CD14-positive monocyte (primary cell): ENCODE measurements around the gene TOR1B. TPM values are rescaled to one million over a fixed set of nuclear protein-coding genes. Genes with fewer than 3 reads are reported as not detected.

ENCODE experiments used
- DNase-seq, 3 donors: peaks; one replicate each; pipeline ENCODE4 v3.0.0-alpha.2; 2011 to 2022
- H2AFZ ChIP-seq: 2 replicates; pipeline ENCODE4 v1.6.0; 2012; ENCODE audit warnings: mild to moderate bottlenecking, low read depth, low read length, inconsistent platforms; ENCODE audit not compliant: insufficient read depth, poor library complexity, severe bottlenecking
- H3K27ac ChIP-seq, 2 donors: 1 replicate in 1 of 2; 2 replicates in 1 of 2; pipeline ENCODE4 v1.5.1; 2012 to 2013; ENCODE audit warnings: low read length in 2 of 2, control low read depth in 1 of 2, inconsistent platforms in 1 of 2, low read depth in 1 of 2, mild to moderate bottlenecking in 1 of 2
- H3K27me3 ChIP-seq, 2 donors: one replicate each; pipeline versions ENCODE4 v1.6.0 to v1.6.1; 2011 to 2013; ENCODE audit warnings: low read length in 2 of 2; ENCODE audit not compliant: control insufficient read depth in 2 of 2, insufficient read depth in 2 of 2
- H3K36me3 ChIP-seq, 2 donors: replicated peaks in 1 of 2; 1 replicate in 1 of 2; 2 replicates in 1 of 2; pipeline versions ENCODE4 v1.5.1 to v1.6.1; 2012 to 2013; ENCODE audit warnings: low read length in 2 of 2, control low read depth in 1 of 2, inconsistent platforms in 1 of 2, mild to moderate bottlenecking in 1 of 2; ENCODE audit not compliant: insufficient read depth in 2 of 2, control insufficient read depth in 1 of 2
- H3K4me1 ChIP-seq, 2 donors: 1 replicate in 1 of 2; 2 replicates in 1 of 2; pipeline versions ENCODE4 v1.5.1 to v1.6.1; 2012 to 2013; ENCODE audit warnings: low read length in 2 of 2, control low read depth in 1 of 2, inconsistent platforms in 1 of 2, mild to moderate bottlenecking in 1 of 2, moderate library complexity in 1 of 2; ENCODE audit not compliant: insufficient read depth in 2 of 2, control insufficient read depth in 1 of 2
- H3K4me2 ChIP-seq: replicated peaks from 2 replicates; pipeline ENCODE3; 2012; ENCODE audit warnings: low read length, moderate library complexity, mild to moderate bottlenecking; ENCODE audit not compliant: poor library complexity, severe bottlenecking; ENCODE audit errors: extremely low read depth
- H3K4me3 ChIP-seq, 3 experiments: fragments of 200-600 bp in 1 of 3; sonication (generic) in 1 of 3; replicated peaks in 1 of 3; 1 replicate in 2 of 3; 2 replicates in 1 of 3; pipeline ENCODE4 v1.5.1; 2011 to 2013; ENCODE audit warnings: low read length in 3 of 3, mild to moderate bottlenecking in 3 of 3, control low read depth in 2 of 3, low read depth in 2 of 3, inconsistent platforms in 1 of 3, moderate library complexity in 1 of 3
- H3K79me2 ChIP-seq: 2 replicates; pipeline ENCODE4 v1.6.0; 2012; ENCODE audit warnings: mild to moderate bottlenecking, control low read depth, inconsistent platforms, low read length, moderate library complexity; ENCODE audit not compliant: insufficient read depth
- H3K9ac ChIP-seq: 2 replicates; pipeline ENCODE4 v1.6.0; 2017; ENCODE audit warnings: low read length, mild to moderate bottlenecking; ENCODE audit not compliant: insufficient read depth, poor library complexity, severe bottlenecking
- H3K9me3 ChIP-seq, 2 donors: replicated peaks in 1 of 2; 1 replicate in 1 of 2; 2 replicates in 1 of 2; pipeline versions ENCODE4 v1.5.1 to v1.6.1; 2012 to 2013; ENCODE audit warnings: low read length in 2 of 2, control low read depth in 1 of 2; ENCODE audit not compliant: control insufficient read depth in 1 of 2, insufficient read depth in 1 of 2
- H4K20me1 ChIP-seq: 2 replicates; pipeline ENCODE4 v1.6.0; 2012; ENCODE audit warnings: mild to moderate bottlenecking, low read length, control low read depth, moderate library complexity; ENCODE audit not compliant: insufficient read depth
- H3K27ac Mint-ChIP-seq, 7 donors: one replicate each; pipeline ENCODE4 v1.8.0; 2020; ENCODE audit warnings: mild to moderate bottlenecking in 7 of 7, mixed read lengths in 7 of 7, moderate library complexity in 6 of 7, inconsistent platforms in 2 of 7
- H3K27me3 Mint-ChIP-seq, 3 donors: one replicate each; pipeline ENCODE4 v1.8.0; 2021 to 2022; ENCODE audit warnings: low read depth in 3 of 3, mild to moderate bottlenecking in 3 of 3, mixed read lengths in 3 of 3, moderate library complexity in 3 of 3, inconsistent platforms in 1 of 3
- H3K36me3 Mint-ChIP-seq, 2 donors: one replicate each; pipeline ENCODE4 v1.8.0; 2020; ENCODE audit warnings: mixed read lengths in 2 of 2, inconsistent platforms in 1 of 2, mild to moderate bottlenecking in 1 of 2
- H3K4me1 Mint-ChIP-seq: one replicate; pipeline ENCODE4 v1.8.0; 2020; ENCODE audit warnings: mild to moderate bottlenecking, mixed read lengths
- H3K4me3 Mint-ChIP-seq, 2 donors: one replicate each; pipeline ENCODE4 v1.8.0; 2020; ENCODE audit warnings: mild to moderate bottlenecking in 2 of 2, mixed read lengths in 2 of 2, moderate library complexity in 1 of 2
- H3K9me3 Mint-ChIP-seq, 7 donors: one replicate each; pipeline ENCODE4 v1.8.0; 2020 to 2022; ENCODE audit warnings: mixed read lengths in 7 of 7, mild to moderate bottlenecking in 6 of 7, moderate library complexity in 6 of 7, inconsistent platforms in 2 of 7
- CTCF ChIP-seq: fragments of 200-600 bp; IDR thresholded peaks from one replicate; pipeline ENCODE4 v1.8.0; 2022; ENCODE audit warnings: antibody characterized with exemption, mild to moderate bottlenecking
- WGBS: methylation state at CpG from one replicate; pipeline ENCODE4 v1.1.5; 2013; ENCODE audit warnings: missing lambda C conversion rate; ENCODE audit not compliant: insufficient coverage; 5-methylcytosine and 5-hydroxymethylcytosine counted together
- intact Hi-C, 2 donors: fragments of 100-400 bp; cut with micrococcal nuclease; formaldehyde crosslinking; loops; one replicate each; pipeline versions ENCODE4 v1.15.0 to v1.15.1; 2023
- polyA plus RNA-seq, 3 donors: library from polyadenylated mRNA; depleted of rRNA in 1 of 3; unstranded in 2 of 3; stranded (reverse) in 1 of 3; fragments of 300-500 nt in 2 of 3; fragments of >200 nt in 1 of 3; fragmentation: Illumina TruSeq in 2 of 3; gene quantifications; 1 replicate in 2 of 3; 2 replicates in 1 of 3; pipeline ENCODE4 v1.2.3, GENCODE V29; 2012 to 2021

Gene TOR1B
- polyA plus RNA-seq, 3 donors = 15.8 to 22.5 (median 18.0) TPM

- H3K27ac Mint-ChIP-seq = no peak overlapping the region
- TF ChIP-seq CTCF = no peak
- H3K4me1 Mint-ChIP-seq = no peaks in the 10 kb centered on the region
These were observed 49.6 kb downstream of the TOR1B start for GRCh38 chr9:129852579-129852978.

DNA sequence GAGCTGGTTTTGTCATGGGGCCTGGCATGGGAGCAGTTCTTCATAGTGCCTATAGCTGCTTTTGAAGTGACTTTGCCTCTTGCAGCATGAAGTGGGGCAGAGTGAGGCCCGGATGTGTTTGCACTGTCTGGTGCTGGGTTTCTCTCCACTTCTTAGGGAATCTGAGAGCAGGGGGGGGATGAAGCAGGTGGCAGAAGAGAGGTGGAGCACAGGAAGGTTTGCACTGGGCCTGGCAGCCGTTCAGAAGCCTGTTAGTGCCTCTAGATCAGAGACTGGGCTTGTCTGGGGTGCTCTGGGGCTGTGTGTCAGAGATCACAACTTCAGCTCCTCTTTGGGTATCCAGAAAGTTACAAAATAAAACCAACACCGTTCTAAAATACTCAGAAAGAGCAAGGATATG lies 50.6 kb downstream of the TOR1B start:
- Histone ChIP-seq H3K9ac (no peak overlapping the region), H3K27me3 (no peaks in the 10 kb centered on the region), H3K27ac (no peak overlapping the region), H3K36me3 (peaks cover 60 to 83% of the 10 kb centered on the region in 2 donors), H3K4me2 (no peak overlapping the region), H3K4me3 (no peak overlapping the region), H3K79me2 (no peaks in the 10 kb centered on the region), H4K20me1 (no peaks in the 10 kb centered on the region), H3K4me1 (no peaks in the 10 kb centered on the region), H2AFZ (no peak overlapping the region), H3K9me3 (no peaks in the 10 kb centered on the region)
- no peak for DNase-seq
- no peak for TF ChIP-seq CTCF
- Mint-ChIP-seq H3K27me3 (peaks cover 0 to 2% (median 0%) of the 10 kb centered on the region in 3 donors), H3K4me3 (no peak overlapping the region), H3K4me1 (no peaks in the 10 kb centered on the region), H3K9me3 (peaks cover 0 to 3% (median 0%) of the 10 kb centered on the region in 7 donors), H3K36me3 (peaks cover 85 to 88% of the 10 kb centered on the region in 2 donors), H3K27ac (no peak overlapping the region)
- 50% methylated on average over 2 of the region's 3 CpGs for WGBS
- intact Hi-C loops = no loop called here

More at GRCh38 chr9:129852579-129852978, 49.6 kb downstream of the TOR1B start:
- DNase-seq = no peak
- no peak overlapping the region for H3K9ac ChIP-seq
- H3K4me2 ChIP-seq = no peak overlapping the region
- no peaks in the 10 kb centered on the region for H3K79me2 ChIP-seq
- H3K27me3 ChIP-seq = no peaks in the 10 kb centered on the region
- H3K9me3 Mint-ChIP-seq = peaks cover 0 to 3% (median 0%) of the 10 kb centered on the region in 7 donors
- no peaks in the 10 kb centered on the region for H3K9me3 ChIP-seq
- H3K36me3 ChIP-seq = peaks cover 51 to 73% of the 10 kb centered on the region in 2 donors
- WGBS = 94% methylated on average over 4 of the region's 5 CpGs
- H3K27ac ChIP-seq = no peak overlapping the region
- no peaks in the 10 kb centered on the region for H4K20me1 ChIP-seq
- H3K36me3 Mint-ChIP-seq = peaks cover 75 to 83% of the 10 kb centered on the region in 2 donors
- no peak overlapping the region for H2AFZ ChIP-seq
- peaks cover 0 to 2% (median 0%) of the 10 kb centered on the region in 3 donors for H3K27me3 Mint-ChIP-seq
- intact Hi-C loops = no loop called here
- H3K4me3 ChIP-seq = no peak overlapping the region
- no peak overlapping the region for H3K4me3 Mint-ChIP-seq
- no peaks in the 10 kb centered on the region for H3K4me1 ChIP-seq
